ENCODE measurements around the gene ASPN.

- no peak for TF ChIP-seq CTCF (tag by site-specific recombination; IDR thresholded peaks at IDR 0.05)
- TF ChIP-seq OSR2 (tag by site-specific recombination; IDR thresholded peaks at IDR 0.05) = no peak
- TF ChIP-seq ZFP41 (tag by site-specific recombination; IDR thresholded peaks at IDR 0.05; ENCODE audit: borderline replicate concordance) = no peak
- TF ChIP-seq ZNF501 (tag by site-specific recombination; IDR thresholded peaks at IDR 0.05) = no peak
- TF ChIP-seq REST (tag by site-specific recombination; IDR thresholded peaks at IDR 0.05) = no peak
- no peak for TF ChIP-seq HOXC10 (CRISPR knock-in tag; IDR thresholded peaks at IDR 0.05)
- no peak for TF ChIP-seq ZNF416 (tag by site-specific recombination; IDR thresholded peaks at IDR 0.05)
- TF ChIP-seq GLIS1 (tag by site-specific recombination; IDR thresholded peaks at IDR 0.05) = no peak
- no peak for TF ChIP-seq ZNF148 (tag by site-specific recombination; IDR thresholded peaks at IDR 0.05; ENCODE audit: borderline replicate concordance)
- no peak for TF ChIP-seq FEZF1 (tag by site-specific recombination; IDR thresholded peaks at IDR 0.05)
- no peak for TF ChIP-seq ZNF174 (tag by site-specific recombination; IDR thresholded peaks at IDR 0.05)
- no peak for TF ChIP-seq ZNF530 (tag by site-specific recombination; IDR thresholded peaks at IDR 0.05; ENCODE audit: low read depth)
- no peak for TF ChIP-seq ZNF600 (tag by site-specific recombination; IDR thresholded peaks at IDR 0.05)
- TF ChIP-seq ZNF558 (tag by site-specific recombination; IDR thresholded peaks at IDR 0.05) = no peak
Measured at GRCh38 chr9:92408747-92409478, 73.4 kb downstream of the ASPN start.
